Stimulated activated naive CD8-positive, alpha-beta T cell treated with anti-CD3 and anti-CD28 coated beads, Interleukin-15, amount 100 ng/mL, for 72 hours (primary cell): ENCODE results near the gene MCUR1.
"Not testable (repeated sequence)": the region's sequence is repeated elsewhere in the genome, so short reads cannot be mapped to it uniquely, and the experiment has no call there.

ENCODE experiments used
- ATAC-seq: fragments of 150-1000 bp; cut with Tn5 transposase; 2 replicates; pipeline ENCODE4 v1.10.0; 2021; ENCODE audit warnings: mild to moderate bottlenecking, moderate library complexity
- DNase-seq, 2 donors: peaks; one replicate each; pipeline ENCODE4 v3.0.0; 2021 to 2022
- H3K27ac Mint-ChIP-seq, 2 donors: one replicate each; pipeline ENCODE4 v1.8.0; 2022; ENCODE audit warnings: mild to moderate bottlenecking in 2 of 2, mixed read lengths in 2 of 2, moderate library complexity in 2 of 2
- H3K27me3 Mint-ChIP-seq: one replicate; pipeline ENCODE4 v1.8.0; 2022; ENCODE audit warnings: mixed read lengths
- H3K4me1 Mint-ChIP-seq: one replicate; pipeline ENCODE4 v1.8.0; 2022; ENCODE audit warnings: mild to moderate bottlenecking, mixed read lengths
- H3K4me3 Mint-ChIP-seq, 2 donors: one replicate each; pipeline ENCODE4 v1.8.0; 2022; ENCODE audit warnings: mild to moderate bottlenecking in 2 of 2, mixed read lengths in 2 of 2, moderate library complexity in 1 of 2
- H3K9me3 Mint-ChIP-seq, 2 donors: one replicate each; pipeline ENCODE4 v1.8.0; 2022; ENCODE audit warnings: mixed read lengths in 2 of 2

The MCUR1 gene

DNA sequence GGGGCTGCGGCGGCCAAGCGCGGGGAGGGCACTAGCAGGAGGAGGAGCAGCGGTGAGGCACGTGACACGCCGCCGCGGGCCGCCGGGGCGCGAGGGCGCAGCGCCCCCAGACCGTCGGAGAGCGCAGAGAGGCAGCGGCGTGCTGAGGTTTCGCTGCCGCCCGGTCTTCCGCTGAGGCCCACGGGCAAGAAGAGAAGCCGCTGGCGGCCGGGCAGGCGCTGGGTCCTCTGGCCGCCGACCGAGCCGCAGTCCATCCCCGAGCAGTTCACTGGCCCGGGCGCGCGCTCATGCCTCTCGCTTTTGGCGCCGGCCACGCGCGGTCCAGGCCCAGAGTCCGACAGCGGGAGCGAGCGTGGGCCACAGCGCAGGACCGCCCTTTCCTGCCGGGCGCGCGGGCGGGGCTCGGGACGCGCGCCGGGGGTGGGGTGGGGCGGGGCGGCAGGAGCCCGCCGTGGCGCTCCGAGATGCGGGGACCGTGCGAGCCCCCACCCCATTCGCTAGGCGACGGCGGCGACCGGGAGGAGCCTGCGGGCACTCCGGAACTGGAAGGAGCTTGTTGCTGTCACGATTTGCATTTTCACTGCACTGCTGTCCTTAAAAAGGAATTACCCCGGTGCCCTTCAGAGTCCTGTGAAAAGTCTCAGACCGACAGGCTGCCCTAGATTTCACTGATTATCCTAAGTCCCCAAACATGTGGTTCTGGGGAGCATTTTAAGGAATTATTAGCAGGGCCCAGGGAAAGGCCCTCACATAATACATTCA lies at the start of gene MCUR1:
Gene MCUR1, minus strand, starts transcription at position 382 of the 762 bp plus-strand sequence. Its CDS starts 128 bp downstream, at position 254.
- ATAC-seq (peak; percentile 89), DNase-seq (peak; percentile 85 to 87)
- Mint-ChIP-seq H3K4me1 (peaks cover 36% of the 10 kb centered on the region), H3K9me3 (no peaks in the 10 kb centered on the region), H3K27ac (peak within 1 kb of the TSS; percentile 90 to 91), H3K4me3 (peak within 1 kb of the TSS; percentile 88 to 89), H3K27me3 (no peaks in the 10 kb centered on the region)

DNA sequence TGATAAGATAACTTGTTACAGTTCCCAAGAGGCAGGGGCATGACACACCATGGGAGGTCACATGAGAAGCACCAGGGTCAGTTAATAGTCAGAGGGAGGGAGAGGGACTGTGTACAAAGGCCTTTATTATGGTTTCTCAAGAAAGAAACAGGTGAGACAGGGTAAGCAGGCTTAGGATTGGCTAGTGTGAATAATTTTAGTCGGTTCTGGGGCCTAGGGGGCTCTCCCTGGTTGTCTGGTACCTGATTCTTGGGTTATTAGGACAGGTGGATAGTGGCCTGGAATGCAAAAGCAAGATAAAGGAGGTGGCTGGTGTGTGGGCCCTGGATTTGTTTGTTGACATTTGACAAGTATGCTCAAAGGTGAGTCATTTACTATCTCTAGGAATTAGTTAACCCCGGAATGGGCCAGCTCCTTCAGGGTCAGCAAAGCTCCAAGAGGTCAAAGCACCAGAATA lies 49.4 kb upstream of the MCUR1 start:
- no peaks in the 10 kb centered on the region for H3K9me3 Mint-ChIP-seq
- no peak for ATAC-seq
- H3K4me3 Mint-ChIP-seq: no peak overlapping the region
- H3K4me1 Mint-ChIP-seq: peaks cover 5% of the 10 kb centered on the region
- no peak for DNase-seq
- peaks cover 73% of the 10 kb centered on the region for H3K27me3 Mint-ChIP-seq
- no peak overlapping the region for H3K27ac Mint-ChIP-seq

DNA sequence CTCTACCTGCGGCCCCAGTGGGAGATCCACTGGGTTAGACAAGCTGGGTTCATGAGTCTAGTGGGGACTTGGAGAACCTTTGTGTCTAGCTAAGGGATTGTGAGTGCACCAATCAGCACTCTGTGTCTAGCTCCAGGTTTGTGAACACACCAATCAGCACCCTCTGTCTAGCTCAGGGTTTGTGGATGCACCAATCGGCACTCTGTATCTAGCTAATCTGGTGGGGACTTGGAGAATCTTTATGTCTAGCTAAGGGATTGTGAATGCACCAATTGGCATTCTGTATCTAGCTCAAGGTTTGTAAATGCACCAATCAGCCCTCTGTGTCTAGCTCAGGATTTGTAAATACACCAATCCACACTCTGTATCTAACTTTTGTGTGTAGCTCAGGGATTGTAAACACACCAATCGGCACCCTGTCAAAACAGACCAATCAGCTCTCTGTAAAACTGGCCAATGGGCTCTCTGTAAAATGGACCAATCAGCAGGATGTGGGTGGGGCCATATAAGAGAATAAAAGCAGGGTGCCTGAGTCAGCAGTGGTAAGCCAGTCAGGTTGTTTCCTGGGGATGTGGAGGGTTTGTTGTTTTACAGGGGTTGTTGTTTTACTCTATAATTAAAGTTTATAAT lies 46.3 kb upstream of the MCUR1 start:
- H3K27me3 Mint-ChIP-seq: peaks cover 57% of the 10 kb centered on the region

GRCh38 chr6:13859871-13860555 lies 45.7 kb upstream of the MCUR1 start:
- DNase-seq: no peak
- Mint-ChIP-seq H3K9me3 (no peaks in the 10 kb centered on the region), H3K27ac (no peak overlapping the region), H3K27me3 (peaks cover 53% of the 10 kb centered on the region), H3K4me3 (peak overlapping the region; percentile 53 to 78), H3K4me1 (peaks cover 5% of the 10 kb centered on the region)
- peak; percentile 46 for ATAC-seq

More for the DNA sequence above, 46.3 kb upstream of the MCUR1 start:
- ATAC-seq: peak; percentile 26
- not testable (repeated sequence) for H3K4me1 Mint-ChIP-seq, H3K27ac Mint-ChIP-seq, H3K9me3 Mint-ChIP-seq, DNase-seq
- H3K4me3 Mint-ChIP-seq: peak overlapping the region; percentile 53 to 78

- ATAC-seq: no peak
- H3K4me1 Mint-ChIP-seq: peaks cover 5% of the 10 kb centered on the region
Observed at GRCh38 chr6:13854716-13855250, 40.4 kb upstream of the MCUR1 start.

DNA sequence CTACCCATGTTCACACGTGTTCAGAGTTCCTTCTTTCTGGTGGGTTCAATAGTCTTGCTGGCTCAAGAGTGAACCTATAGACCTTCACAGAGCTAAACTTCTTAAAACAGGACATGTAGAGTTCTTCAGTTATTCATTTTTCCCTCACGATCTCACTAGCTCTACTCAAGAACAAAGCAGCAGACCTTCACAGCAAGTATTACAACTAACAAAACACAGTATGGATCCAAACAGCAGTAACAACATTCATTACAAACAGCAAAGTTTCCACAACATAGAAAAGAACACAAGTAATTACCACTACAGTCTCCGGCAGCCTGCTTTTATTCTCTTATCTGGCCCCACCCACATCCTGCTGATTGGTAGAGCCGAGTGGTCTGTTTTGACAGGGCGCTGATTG lies 39.5 kb upstream of the MCUR1 start:
- DNase-seq (no peak), ATAC-seq (no peak)
- Mint-ChIP-seq H3K9me3 (peaks cover 6 to 8% of the 10 kb centered on the region in 2 donors), H3K4me3 (no peak overlapping the region), H3K4me1 (peaks cover 5% of the 10 kb centered on the region), H3K27me3 (peaks cover 1% of the 10 kb centered on the region), H3K27ac (no peak overlapping the region)

More at GRCh38 chr6:13854716-13855250, 40.4 kb upstream of the MCUR1 start:
- Mint-ChIP-seq H3K27ac (no peak overlapping the region), H3K9me3 (peaks cover 6 to 8% of the 10 kb centered on the region in 2 donors), H3K27me3 (peaks cover 7% of the 10 kb centered on the region), H3K4me3 (no peak overlapping the region)
- no peak for DNase-seq

- Mint-ChIP-seq H3K4me3 (no peak overlapping the region), H3K4me1 (peaks cover 5% of the 10 kb centered on the region), H3K27ac (no peak overlapping the region), H3K9me3 (peaks cover 6 to 8% of the 10 kb centered on the region in 2 donors), H3K27me3 (peaks cover 7% of the 10 kb centered on the region)
- no peak for ATAC-seq
- DNase-seq: no peak
Observed at GRCh38 chr6:13851803-13852202, 37.4 kb upstream of the MCUR1 start.

DNA sequence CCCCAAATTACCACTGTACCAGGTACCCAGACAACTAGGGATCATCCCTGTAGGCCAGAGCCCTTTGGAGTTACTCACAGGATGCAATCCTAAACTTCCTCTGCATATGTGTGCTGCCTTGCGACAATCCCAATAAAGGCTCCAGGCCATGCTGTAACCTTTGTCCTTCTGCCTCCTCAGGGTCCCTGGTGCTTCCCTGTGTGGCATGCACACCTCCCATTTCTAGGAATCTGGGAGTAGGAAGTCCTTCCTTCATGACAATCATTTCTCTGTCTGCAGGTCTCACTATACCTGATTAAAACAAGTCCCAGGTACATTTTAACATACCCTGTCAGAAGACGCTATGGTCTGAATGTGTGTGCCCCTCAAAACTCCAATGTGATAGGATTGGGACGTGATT lies 37.0 kb upstream of the MCUR1 start:
- ATAC-seq: no peak
- Mint-ChIP-seq H3K27me3 (peaks cover 7% of the 10 kb centered on the region), H3K27ac (no peak overlapping the region), H3K4me1 (peaks cover 5% of the 10 kb centered on the region), H3K9me3 (peaks cover 6 to 8% of the 10 kb centered on the region in 2 donors), H3K4me3 (no peak overlapping the region)
- DNase-seq: no peak

DNA sequence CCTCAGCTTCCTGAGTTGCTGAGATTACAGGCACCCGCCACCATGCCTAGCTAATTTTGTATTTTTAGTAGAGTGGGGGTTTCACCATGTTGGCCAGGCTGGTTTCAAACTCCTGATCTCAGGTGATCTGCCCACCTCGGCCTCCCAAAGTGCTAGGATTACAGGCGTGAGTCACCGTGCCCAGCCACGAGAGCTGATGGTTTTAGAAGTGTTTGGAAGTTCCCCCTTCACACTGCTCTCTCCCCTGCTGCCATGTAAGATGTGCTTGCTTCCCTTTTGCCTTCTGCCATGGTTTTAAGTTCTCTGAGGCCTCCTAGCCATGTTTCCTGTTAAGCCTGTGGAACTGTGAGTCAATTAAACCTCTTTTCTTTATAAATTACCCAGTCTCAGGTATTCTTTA lies 36.3 kb upstream of the MCUR1 start:
- ATAC-seq, H3K27me3 Mint-ChIP-seq, DNase-seq, H3K4me1 Mint-ChIP-seq, H3K4me3 Mint-ChIP-seq, H3K9me3 Mint-ChIP-seq: not testable (repeated sequence)
- H3K27ac Mint-ChIP-seq: peak overlapping the region in 1 of 2 donors; percentile 59

- Mint-ChIP-seq H3K27ac (peak overlapping the region in 1 of 2 donors; percentile 29), H3K4me3 (no peak overlapping the region), H3K9me3 (peaks cover 6 to 8% of the 10 kb centered on the region in 2 donors), H3K27me3 (peaks cover 7% of the 10 kb centered on the region), H3K4me1 (peaks cover 5% of the 10 kb centered on the region)
- ATAC-seq (no peak), DNase-seq (no peak)
Observed at GRCh38 chr6:13848522-13849150, 34.3 kb upstream of the MCUR1 start.

DNA sequence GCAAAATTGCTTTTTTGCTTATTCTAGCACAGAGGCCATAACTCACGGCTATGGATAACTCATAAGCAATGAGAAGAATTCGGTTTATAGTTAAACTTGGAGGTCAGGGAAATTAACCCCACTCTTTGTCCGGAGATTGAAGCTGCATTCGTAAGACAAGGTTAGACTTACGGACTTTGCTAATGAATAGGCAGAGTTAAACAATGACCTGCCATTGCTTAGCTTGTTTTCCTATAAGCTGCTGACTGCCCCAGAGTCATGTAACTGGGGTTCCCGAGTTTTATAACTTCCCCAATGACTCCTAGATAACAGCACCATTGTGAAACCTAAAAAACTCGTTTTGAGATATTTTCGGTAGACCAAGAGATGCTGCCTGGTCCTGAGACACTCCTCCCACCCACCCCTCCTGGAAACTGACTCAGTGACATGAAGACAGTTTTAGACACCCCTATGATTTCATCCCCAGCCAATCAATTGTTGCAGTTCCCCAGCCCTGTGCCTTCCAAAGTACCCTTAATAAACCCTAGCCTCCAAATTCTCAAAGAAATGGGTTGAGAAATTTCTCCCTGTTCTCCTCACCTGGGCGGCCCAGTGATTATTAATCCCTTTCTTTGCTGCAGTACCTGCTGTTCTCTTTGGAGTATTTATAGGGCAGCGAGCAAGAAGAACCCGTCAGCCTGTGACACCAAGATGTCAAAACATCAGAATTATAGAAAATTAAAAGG lies 33.1 kb upstream of the MCUR1 start:
- Mint-ChIP-seq H3K4me1 (peaks cover 5% of the 10 kb centered on the region), H3K27me3 (peaks cover 7% of the 10 kb centered on the region), H3K9me3 (peaks cover 6 to 8% of the 10 kb centered on the region in 2 donors), H3K4me3 (no peak overlapping the region), H3K27ac (no peak overlapping the region)
- no peak for DNase-seq
- ATAC-seq: no peak

DNA sequence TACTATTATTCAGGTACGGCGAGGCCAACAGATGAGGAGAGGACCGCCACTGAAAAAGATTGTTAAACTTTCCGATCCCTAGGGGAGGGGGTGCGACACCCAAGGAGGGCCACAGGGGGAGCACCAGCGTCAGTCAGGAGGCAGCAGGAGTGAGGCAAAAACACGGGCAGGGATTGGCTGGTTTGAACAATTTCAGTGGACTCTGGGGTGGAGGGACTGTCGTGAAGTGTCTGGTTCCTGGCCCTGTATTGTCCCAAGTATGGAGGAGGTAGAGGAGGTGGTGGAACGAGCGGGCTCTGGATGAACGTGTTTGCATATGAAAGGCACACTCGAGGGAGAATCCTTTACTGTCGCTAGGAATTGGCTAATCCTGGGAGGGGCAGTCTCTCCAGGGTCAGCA lies 32.5 kb upstream of the MCUR1 start:
- H3K27me3 Mint-ChIP-seq: peaks cover 7% of the 10 kb centered on the region
- H3K27ac Mint-ChIP-seq: no peak overlapping the region
- DNase-seq: no peak
- H3K4me3 Mint-ChIP-seq: no peak overlapping the region
- peaks cover 6 to 8% of the 10 kb centered on the region in 2 donors for H3K9me3 Mint-ChIP-seq
- H3K4me1 Mint-ChIP-seq: peaks cover 5% of the 10 kb centered on the region
- ATAC-seq: no peak

DNA sequence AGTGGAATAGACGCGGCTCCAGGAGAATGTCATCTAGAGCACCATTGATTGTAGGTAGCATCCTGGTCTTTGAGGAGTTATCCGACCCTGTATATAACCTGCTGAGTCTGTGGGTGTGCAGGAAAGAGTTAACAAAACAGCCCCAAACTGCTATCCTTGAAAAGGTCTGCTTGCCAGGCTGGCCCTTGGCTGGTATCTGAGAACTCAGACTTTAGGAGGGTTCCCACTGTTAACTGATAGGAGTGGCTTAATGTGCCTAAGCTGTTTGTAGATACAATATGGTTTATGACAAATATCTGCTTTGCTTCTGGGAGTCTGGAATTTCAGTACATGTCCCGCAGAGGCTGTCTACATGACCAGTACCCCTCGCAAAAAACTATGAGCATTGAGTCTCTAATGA lies 27.6 kb upstream of the MCUR1 start:
- no peak overlapping the region for H3K4me3 Mint-ChIP-seq
- peaks cover 0 to 3% of the 10 kb centered on the region in 2 donors for H3K9me3 Mint-ChIP-seq
- ATAC-seq: no peak
- no peak for DNase-seq
- no peaks in the 10 kb centered on the region for H3K27me3 Mint-ChIP-seq
- H3K27ac Mint-ChIP-seq: no peak overlapping the region
- H3K4me1 Mint-ChIP-seq: no peaks in the 10 kb centered on the region

GRCh38 chr6:13838616-13839015 lies 24.3 kb upstream of the MCUR1 start:
- H3K4me1 Mint-ChIP-seq: no peaks in the 10 kb centered on the region
- ATAC-seq: no peak

More at GRCh38 chr6:13838616-13839015, 24.3 kb upstream of the MCUR1 start:
- Mint-ChIP-seq H3K4me3 (no peak overlapping the region), H3K27me3 (peaks cover 11% of the 10 kb centered on the region), H3K9me3 (peaks cover 0 to 4% of the 10 kb centered on the region in 2 donors), H3K27ac (no peak overlapping the region)
- DNase-seq: no peak
